Esophagus squamous epithelium (tissue), 4 donors: Measurements from ENCODE around the gene TALDO1.
A peak's percentile ranks its signal among the peaks of the same experiment; 100 is the strongest.

Experiments used
- CTCF ChIP-seq, 6 experiments: fragments of 450-650 bp in 4 of 6; fragments of 200-600 bp in 2 of 6; sonication (generic) in 2 of 6; IDR thresholded peaks; one replicate each; pipeline ENCODE4 v1.5.1; 2016 to 2019; ENCODE audit warnings: antibody characterized with exemption in 6 of 6, mild to moderate bottlenecking in 4 of 6, moderate library complexity in 4 of 6
- POLR2A ChIP-seq, 4 donors: fragments of 450-650 bp; IDR thresholded peaks; one replicate each; pipeline ENCODE4 v1.6.1; 2017; ENCODE audit warnings: antibody characterized with exemption in 4 of 4, mild to moderate bottlenecking in 4 of 4, moderate library complexity in 3 of 4

- TF ChIP-seq CTCF (IDR thresholded peaks at IDR 0.05) = peak; percentile 72 to 97 (median 92)
- TF ChIP-seq POLR2A (IDR thresholded peaks at IDR 0.05) = no peak
These were observed 50.9 kb downstream of the TALDO1 start, which contains the start of gene SLC25A22 for GRCh38 chr11:798093-798713.
